EL (cell line): ENCODE measurements around the gene EBLN1.
A peak's percentile ranks its signal among the peaks of the same experiment; 100 is the strongest.
"Not testable (repeated sequence)": the region's sequence is repeated elsewhere in the genome, so short reads cannot be mapped to it uniquely, and the experiment has no call there.

ENCODE experiments used
- DNase-seq: peaks from one replicate; pipeline ENCODE4 v3.0.0-alpha.2; 2016

Gene EBLN1

DNA sequence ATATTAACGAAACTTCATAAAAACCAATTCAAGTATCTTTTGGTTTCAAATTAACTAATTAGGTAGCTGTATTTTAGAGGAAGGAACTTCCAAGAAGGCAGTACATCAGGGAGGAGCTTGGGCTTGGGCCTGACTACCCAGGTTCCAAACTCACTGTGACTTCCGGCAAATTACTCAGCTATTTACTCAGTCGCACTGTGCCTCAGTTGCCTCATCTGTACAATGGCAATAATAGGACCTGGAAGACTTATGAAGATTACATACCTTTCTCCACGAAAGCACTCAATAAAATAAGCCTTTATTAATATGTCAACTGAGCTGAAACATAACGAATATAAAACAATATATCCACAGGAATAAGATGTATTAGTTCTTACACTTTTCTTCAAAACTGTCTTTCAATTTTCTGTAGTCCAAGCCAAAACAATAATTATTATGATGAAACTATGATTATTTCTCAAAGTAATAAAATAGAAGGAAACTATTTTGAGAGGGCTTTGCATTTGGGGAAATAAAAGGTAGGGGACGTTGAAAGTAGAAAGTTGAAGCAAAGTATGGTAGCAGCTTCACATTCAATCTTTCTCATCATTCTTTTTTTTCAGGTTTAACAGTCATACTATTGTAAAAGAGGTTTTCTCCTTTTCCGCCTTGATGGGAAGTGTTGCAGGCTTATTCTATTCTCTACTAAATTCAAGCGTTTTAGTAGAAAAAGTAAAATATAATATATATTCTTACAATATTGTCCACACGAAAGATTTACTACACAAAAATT, 10.5 kb upstream of the EBLN1 start:
- DNase-seq, result no peak

DNA sequence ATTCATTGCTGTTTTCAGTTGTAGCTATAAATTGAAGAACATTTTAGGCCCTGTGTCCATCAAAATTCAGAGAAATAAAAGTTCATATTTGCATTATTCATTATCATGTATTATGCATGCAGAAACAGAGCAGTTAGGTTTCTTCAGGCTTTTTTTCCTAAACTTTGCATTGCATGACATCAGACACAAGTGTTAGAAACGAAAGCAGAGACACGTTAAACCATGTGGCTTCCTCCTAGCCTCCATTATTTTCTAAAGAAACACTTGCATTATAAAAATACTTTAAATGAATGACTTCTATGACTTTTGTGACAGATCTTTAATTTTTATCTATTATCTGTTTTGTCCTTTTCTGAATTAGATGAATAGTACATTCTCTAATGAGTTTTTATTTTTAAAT, 8.8 kb upstream of the EBLN1 start:
- DNase-seq, result no peak

DNA sequence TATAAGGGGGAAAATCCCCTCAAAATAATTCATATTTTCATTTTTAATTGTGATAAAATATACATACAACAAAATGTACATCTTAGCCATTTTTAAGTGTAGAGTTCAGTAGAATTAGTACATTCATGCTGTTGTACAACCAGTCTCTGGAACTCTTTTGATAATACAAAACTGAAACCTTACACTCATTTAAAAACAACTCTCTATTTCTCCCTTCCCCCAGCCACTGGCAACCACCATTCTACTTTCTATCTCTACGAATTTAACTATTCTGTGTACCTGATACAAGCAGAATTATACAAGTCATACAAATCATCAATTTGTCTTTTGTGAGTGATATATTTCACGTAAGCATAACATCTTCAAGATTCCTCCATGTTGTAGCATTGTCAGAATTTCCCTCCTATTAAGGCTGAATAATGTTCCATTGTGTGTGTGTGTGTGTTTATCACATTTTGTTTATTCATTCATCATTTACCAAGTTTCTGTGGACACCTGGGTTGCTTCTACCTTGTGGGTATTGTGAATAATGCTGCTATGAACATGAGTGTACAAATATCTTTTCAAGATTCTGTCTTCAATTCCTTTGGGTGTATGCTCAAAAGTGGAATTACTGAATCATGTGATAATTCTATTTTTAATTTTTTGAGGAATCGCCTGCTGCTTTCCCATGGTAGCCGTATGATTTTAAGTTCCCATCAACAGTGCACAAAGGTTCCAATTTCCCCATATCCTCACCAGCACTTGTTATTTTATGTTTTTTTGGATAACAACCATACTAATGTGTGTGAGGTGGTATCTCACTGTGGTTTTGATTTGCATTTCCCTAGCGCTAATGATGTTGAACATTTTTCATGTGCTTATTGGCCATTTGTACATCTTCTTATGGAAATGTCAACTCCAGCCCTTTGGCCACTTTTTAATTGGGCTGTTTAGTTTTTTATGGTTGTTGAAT, 4.7 kb upstream of the EBLN1 start:
- no peak for DNase-seq

DNA sequence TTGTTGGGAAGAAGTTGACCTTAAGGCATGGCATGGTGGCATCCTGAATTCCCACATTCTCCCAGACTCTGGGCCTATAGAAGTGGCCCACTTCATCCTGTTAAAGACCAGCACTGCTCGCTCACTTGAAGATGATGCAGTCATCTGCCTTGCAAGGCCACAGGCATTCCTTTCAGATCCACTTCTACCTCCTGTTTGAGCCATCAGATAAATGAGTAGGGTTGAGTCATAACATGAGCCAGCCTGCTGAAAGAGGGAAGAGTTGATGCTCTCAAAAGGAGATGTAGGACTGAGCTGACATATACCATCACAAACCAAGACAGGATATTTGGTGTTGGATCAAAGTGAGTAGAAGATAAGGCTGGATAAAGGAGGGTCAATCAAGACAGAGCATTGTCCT, 1.5 kb upstream of the EBLN1 start:
- DNase-seq, result peak; percentile 14

DNA sequence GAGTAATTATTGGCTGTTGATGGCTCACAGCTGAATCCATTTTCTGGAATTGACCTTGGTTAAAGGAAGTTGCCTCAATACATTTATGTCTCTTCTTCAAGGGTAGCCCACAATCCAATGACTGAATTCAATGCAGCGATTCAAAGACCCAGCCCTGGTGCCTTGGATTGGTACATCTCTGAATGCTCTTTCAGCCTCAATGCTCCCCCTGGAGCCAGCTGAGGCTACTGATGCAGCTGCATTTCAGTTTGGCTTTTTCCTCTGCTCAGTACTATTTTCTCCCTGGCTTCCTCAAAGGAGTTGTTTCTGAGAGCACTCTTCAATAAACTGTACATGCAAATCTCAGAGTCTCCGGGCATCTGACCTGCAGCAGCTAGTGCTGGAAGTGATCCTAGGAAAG, 633 bp upstream of the EBLN1 start:
- DNase-seq, result no peak

DNA sequence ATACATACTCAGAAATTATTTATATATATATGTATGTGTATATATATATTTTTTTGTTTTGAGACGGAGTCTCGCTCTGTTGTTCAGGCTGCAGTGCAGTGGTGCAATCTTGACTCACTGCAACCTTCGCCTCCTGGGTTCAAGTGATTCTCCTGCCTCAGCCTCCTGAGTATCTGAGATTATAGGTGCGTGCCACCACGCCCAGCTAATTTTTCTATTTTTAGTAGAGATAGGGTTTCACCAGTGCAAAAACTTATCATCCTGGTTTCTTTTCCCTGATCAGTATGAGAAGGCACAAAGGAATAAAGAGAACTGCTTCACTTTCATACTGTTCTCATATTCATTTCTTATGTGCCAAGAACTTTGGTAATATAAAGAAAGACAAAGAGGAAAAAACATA, 731 bp downstream of the EBLN1 start:
- not testable (repeated sequence) for DNase-seq

DNA sequence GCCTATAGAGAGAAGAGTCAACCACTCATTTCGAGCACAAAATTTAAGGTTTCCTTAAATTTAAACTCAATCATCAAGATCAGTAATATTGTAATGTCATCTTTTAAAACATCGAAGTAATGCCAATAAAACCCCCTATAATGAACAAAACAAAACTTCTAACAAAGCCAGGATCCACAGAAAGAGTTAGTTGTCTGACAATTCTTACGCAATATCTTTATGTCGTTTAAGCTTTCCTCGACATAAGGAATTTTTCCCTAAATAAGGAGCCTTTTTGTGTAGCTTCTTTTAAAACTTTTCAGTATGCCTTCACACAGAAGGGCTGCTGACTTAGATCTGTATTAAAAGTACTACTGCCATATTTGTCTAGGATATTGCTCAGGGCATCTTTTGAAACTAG, 7.5 kb downstream of the EBLN1 start:
- no peak for DNase-seq

DNA sequence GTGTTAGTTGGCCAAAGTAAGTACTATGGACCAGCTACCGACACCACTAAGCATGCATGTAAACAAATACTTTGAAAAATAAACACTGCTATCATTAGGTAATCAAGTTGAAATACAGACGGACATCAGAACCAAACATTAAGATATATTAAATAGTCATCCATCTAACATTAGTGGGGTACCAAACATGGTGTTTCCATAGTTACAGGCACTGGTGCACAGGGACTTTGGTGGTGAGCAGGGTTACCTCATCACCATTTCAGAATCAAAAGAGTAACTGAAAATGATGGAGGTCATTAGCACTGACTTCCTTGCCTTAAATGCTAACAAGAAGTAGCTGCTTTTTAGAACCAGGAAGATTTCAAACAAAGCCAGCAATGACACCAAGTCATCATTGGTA, 23.9 kb downstream of the EBLN1 start:
- no peak for DNase-seq

DNA sequence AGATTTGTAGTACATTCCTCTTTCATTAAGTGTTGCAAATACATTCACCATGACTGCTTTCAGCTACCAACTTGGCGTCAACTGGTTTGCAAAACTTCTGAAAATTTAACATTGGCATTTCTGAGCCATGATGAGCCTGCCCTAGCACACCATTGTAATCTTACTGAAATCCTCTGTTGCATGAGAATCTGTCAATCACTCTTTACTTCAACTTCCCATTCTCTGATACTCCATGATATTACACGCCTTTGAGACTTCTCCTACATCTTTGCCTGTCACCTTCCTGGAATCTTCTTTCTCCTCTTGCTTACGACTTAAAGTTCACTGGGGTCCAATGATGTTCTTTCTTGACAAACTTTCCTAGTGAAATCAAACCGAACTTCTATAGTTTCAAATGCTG, 32.2 kb downstream of the EBLN1 start:
- DNase-seq, result no peak

DNA sequence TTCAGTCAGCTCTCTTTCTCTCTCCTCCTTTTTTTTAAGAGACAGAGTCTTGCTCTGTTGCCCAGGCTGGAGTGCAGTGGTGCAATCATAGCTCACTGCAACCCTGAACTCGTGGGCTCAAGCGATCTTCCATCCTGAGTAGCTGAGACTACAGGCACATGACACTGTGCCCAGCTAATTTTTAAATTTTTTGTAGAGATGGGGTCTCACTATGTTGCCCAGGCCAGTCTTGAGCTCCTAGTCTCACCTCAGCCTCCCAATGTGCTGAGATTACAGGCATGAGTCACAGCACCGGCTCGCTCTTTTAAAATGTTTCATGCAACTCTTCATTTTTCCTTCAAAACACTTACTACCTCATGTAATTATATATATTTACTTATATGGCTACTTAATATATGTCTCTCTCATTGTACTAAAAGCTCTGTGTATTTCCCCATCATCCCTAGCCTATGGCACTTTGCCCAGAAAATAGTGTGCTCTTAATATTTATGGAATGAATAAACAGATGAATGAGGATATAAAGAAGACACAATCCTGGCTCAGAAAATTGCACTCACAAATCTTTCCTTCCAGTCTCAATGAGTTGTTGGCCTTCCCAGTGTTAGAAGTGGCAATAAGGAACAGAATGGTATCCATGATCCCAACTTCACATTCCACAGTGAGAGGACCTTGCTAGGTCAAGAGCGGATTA, 33.9 kb downstream of the EBLN1 start:
- no peak for DNase-seq

DNA sequence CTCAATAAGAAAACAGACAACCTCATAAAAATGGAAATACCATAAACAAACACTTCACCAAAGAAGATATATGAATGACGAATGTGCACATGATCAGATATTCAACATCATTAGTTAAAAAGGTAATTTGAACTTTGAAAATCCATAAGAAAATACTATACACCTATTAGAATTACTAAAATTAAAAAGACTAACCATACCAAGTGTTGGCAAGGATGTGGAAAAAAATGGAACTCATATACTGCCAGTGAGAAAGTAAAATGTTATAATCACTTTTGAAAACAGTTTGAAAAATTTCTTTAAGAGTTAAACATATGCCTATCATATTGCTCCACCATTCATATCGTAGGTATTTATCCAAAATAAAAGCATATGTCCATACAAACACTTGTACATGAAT, 37.1 kb downstream of the EBLN1 start:
- DNase-seq, result no peak

DNA sequence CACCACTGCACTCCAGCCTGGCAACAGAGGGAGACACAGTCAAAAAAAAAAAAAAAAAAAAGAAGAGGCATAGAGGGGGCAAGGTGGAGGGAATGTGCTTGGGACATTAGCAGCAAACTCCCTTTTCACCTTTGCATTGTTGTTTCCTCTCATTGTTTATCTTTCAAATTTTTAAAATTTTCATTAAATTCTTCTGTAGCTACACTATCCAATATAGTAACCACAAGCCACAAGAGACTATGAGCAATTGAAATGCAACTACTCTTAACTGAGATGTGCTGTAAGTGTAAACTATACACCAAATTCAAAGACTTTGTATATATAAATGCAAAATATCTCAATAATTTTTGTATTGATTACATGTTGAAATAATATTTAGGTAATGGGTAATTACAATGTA, 43.4 kb downstream of the EBLN1 start:
- DNase-seq, result no peak

DNA sequence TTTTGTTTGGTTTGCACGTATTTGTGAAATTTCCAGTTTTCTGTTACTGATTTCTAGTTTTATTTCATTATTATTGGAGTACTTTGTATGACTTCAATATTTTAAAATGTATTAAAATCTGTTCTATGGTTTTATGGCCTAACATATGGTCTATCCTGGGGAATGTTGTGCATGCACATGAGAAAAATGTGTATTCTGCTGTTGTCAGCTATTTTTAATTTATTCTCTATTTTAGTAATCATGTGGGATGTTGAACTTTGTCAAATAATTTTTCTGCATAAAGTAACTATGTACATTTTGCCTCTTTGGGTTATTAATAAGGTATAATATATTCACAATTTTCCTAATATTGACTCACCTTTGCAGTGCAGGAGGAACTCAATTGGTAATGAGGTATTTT, 46.7 kb downstream of the EBLN1 start:
- no peak for DNase-seq

DNA sequence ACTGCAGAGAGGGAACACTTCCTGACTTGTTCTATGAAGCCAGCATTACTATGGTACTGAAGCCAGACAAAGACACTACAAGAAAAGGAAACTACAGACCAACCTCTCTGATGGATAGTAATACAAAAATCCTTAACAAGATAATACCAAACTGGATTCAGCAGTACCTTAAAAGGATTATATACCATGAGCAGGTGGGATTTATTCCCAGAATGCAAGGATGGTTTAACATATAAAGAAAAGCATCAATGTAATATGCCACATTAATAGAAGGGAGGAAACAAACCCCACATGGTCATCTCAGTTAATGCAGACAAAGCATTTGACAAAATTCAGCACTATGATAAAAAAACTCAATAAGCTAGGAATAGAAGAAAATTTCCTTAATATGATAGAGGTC, 47.2 kb downstream of the EBLN1 start:
- DNase-seq, result no peak

DNA sequence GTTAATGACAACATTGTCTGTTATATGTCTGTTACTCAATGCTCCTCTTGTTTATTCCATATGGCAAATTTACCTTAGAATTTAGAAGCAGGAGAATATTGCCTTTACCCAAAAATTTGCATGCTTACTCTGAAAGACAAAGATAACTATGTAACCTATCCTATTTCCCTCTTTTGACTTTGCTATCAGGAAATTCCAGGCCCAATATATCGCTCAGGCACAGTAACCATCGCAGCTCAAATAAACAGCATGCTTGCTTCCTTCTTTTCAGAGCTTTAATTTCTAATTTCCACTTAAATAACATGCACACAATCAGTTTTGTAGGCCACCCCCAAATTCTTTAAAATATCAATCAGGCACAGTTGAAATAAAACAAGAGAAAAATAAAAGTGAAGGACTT, 57.8 kb downstream of the EBLN1 start:
- no peak for DNase-seq

DNA sequence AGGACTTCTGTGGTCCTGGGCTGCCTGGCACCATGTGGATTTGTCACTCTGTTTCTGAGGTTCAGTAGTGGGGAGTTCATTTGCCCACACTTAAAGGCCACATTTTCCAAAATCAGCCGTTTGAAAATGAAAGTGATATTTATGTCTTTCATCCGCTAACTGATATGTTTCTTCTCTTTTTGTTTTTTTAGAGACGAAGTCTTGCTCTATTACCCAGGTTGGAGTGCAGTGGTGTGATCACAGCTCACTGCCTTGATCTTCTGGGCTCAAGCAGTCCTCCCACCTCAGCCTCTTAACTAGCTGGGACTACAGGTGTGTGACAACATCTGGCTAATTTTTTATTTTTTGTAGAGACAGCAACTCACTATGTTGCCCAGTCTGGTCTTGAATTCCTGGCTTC, 58.6 kb downstream of the EBLN1 start:
- DNase-seq, result no peak
